Measurements from ENCODE around the gene ZNF425.

DNA sequence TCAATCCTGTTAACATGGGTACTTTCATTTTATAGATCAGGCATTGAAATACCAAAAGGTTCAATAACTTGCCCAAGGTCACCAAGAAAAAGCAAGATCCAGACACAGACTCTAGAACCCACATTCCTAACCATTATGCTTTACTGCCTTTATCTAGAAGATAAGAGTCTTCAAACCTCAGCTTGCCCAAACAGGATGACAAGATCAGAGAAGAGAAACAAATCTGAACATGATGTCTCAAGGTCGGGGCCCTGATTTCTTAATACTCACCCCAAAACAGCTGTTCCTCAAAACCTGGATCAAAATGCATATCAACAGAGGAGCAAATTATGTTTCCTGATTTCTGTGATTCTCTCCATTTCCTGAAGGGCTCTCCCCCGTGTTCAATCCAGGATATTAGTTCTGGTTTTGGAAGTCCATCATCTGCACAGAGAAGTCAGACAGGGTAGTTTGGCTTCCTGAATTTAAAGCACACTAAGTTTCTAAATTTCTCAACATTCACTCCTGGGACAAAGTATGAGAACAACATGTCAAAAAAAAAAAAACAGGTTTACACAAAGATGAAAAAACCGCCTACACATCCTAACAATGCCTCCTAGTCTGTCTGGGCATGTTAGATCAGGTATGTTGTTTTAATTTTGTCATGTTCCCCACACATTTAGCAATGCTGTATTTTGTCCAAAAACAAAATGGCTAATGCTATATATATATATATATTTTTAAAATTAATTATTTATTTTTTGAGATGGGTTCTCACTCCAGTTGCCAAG, 51.8 kb downstream of the ZNF425 start:
- TF ChIP-seq, protein P1, sequence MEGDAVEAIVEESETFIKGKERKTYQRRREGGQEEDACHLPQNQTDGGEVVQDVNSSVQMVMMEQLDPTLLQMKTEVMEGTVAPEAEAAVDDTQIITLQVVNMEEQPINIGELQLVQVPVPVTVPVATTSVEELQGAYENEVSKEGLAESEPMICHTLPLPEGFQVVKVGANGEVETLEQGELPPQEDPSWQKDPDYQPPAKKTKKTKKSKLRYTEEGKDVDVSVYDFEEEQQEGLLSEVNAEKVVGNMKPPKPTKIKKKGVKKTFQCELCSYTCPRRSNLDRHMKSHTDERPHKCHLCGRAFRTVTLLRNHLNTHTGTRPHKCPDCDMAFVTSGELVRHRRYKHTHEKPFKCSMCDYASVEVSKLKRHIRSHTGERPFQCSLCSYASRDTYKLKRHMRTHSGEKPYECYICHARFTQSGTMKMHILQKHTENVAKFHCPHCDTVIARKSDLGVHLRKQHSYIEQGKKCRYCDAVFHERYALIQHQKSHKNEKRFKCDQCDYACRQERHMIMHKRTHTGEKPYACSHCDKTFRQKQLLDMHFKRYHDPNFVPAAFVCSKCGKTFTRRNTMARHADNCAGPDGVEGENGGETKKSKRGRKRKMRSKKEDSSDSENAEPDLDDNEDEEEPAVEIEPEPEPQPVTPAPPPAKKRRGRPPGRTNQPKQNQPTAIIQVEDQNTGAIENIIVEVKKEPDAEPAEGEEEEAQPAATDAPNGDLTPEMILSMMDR (IDR thresholded peaks at IDR 0.05), result no peak
- TF ChIP-seq POLR2A (IDR thresholded peaks at IDR 0.05), result no peak
